C4-2B (cell line): ENCODE data around the gene NF1.

Experiments used
- ZFX ChIP-seq: fragments of 450-650 bp; IDR thresholded peaks from 2 replicates; pipeline ENCODE4 v1.6.1; 2017
- TF ChIP-seq, protein P1 (sequence below): fragments of 450-650 bp; conservative IDR thresholded peaks from 2 replicates; pipeline ENCODE4 v1.5.1; 2017; ENCODE audit warnings: mild to moderate bottlenecking

GRCh38 chr17:31231852-31232251 lies 137.1 kb downstream of the NF1 start:
- TF ChIP-seq, protein P1, sequence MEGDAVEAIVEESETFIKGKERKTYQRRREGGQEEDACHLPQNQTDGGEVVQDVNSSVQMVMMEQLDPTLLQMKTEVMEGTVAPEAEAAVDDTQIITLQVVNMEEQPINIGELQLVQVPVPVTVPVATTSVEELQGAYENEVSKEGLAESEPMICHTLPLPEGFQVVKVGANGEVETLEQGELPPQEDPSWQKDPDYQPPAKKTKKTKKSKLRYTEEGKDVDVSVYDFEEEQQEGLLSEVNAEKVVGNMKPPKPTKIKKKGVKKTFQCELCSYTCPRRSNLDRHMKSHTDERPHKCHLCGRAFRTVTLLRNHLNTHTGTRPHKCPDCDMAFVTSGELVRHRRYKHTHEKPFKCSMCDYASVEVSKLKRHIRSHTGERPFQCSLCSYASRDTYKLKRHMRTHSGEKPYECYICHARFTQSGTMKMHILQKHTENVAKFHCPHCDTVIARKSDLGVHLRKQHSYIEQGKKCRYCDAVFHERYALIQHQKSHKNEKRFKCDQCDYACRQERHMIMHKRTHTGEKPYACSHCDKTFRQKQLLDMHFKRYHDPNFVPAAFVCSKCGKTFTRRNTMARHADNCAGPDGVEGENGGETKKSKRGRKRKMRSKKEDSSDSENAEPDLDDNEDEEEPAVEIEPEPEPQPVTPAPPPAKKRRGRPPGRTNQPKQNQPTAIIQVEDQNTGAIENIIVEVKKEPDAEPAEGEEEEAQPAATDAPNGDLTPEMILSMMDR, result no peak
- no peak for TF ChIP-seq ZFX
